ENCODE results near the gene TSLP.

TSLP gene

DNA sequence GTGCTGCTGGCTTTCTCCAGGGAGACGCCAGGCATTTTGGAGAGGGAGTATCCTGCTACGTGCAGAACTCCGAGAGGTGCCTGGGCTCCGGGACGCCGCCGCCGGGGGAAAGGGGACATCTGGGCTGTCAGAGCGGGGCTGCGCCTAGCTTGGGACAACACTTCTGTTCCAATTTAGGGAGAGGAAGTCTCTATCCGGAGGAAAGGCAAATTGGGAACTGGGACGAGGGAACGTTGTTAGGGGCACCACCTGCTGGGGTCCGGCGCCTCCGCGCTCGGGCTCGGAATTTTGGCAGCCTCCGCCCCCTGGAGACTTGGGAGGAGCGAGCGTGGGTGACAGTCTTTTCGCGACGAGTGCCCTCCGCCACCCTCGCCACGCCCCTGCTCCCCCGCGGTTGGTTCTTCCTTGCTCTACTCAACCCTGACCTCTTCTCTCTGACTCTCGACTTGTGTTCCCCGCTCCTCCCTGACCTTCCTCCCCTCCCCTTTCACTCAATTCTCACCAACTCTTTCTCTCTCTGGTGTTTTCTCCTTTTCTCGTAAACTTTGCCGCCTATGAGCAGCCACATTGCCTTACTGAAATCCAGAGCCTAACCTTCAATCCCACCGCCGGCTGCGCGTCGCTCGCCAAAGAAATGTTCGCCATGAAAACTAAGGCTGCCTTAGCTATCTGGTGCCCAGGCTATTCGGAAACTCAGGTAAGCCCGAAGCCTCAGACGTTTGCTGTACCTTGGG, 1.6 kb downstream of the TSLP start:
- in situ Hi-C loops (cut with HindIII; ENCODE audit: low pct_unique_long_range_greater_than_20kb, low sequenced_read_pairs) = no loop called here
- no peak for TF ChIP-seq JUND (IDR thresholded peaks at IDR 0.05; ENCODE audit: low read depth)
- peak in 1 of 2 experiments; percentile 27 for DNase-seq (ENCODE audit: low read depth in 1 of 2, low spot score in 1 of 2)

DNA sequence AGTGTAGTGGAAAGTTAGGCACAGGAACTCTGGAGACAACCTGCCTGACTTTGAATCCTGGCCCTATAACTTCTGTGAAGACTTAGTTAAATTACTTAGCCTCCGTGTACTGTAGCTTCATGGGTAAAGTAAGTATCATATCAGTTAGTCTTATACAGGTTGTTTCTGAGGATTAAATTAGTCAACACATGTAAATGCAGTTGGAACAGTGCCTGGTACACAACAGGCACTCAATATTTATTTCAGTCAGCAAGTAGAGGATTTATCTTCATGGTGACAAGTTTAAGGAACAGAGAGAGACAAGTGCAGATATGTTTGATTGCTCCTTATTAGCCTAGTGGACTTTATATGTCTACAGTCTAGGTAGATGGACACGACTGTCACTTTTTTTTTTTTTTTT, 2.7 kb downstream of the TSLP start:
- in situ Hi-C loops (cut with HindIII; ENCODE audit: low pct_unique_long_range_greater_than_20kb, low sequenced_read_pairs) = no loop called here
- no peak for DNase-seq (ENCODE audit: low read depth in 1 of 2, low spot score in 1 of 2)
- no peak for TF ChIP-seq JUND (IDR thresholded peaks at IDR 0.05; ENCODE audit: low read depth)

DNA sequence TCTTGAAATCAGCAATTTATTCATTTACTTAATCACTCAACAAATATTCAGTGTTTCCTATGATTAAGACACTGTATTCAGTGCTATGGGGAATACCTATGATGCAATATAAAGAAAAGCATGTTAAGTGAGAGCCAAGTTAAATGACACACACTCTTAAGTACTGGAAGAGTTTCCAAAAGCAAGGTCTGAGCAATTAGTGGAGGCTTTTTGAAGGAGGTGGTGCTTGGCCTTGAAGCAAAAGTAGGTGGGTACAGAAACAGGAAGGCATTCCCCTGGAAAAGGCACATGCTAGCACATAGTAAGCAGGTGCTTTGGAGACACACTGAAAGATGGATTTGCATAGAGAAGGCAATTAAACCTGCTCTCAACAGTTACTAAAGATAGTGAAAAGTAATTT, 4.0 kb downstream of the TSLP start:
- TF ChIP-seq JUND (IDR thresholded peaks at IDR 0.05; ENCODE audit: low read depth) = no peak
- in situ Hi-C loops (cut with HindIII; ENCODE audit: low pct_unique_long_range_greater_than_20kb, low sequenced_read_pairs) = no loop called here
- no peak for DNase-seq (ENCODE audit: low read depth in 1 of 2, low spot score in 1 of 2)

DNA sequence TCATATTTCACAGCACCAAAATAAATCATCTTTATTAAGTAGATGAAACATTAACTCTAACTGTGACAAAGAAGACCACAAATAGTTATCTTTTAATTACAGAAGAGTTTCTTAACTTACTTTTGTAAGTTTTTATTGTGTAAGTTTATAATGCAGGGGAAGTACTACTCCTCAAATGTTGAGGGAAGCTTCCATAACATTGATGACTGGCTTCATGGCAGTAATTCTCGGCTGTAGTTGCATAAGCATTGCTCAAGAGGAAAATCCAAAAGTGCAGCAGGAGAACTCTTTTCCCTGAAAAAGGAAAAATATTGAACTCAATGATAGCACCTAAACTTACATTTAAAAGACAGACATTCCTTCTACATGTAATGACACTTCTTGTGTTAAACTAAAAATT, 4.6 kb downstream of the TSLP start:
- in situ Hi-C loops (cut with HindIII; ENCODE audit: low pct_unique_long_range_greater_than_20kb, low sequenced_read_pairs) = no loop called here
- no peak for TF ChIP-seq JUND (IDR thresholded peaks at IDR 0.05; ENCODE audit: low read depth)
- no peak for DNase-seq (ENCODE audit: low read depth in 1 of 2, low spot score in 1 of 2)

DNA sequence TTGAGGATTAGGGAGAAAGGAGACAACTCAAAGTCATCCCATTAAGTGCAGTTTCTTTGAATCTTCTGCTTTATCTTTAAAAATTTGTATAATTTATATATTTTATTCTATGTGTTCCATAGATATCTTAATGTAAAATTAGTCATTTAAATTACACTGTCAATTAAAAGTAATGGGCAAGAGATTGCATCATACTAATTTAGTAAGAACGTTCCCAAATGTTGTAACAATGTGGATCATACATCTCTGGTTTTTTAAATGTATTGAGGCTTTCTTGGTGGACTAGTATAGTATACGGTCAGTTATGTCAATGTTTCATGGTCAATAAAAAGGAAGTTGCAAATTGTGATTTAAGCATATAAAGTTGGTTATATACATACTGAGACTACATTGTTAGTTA, 6.2 kb downstream of the TSLP start:
- TF ChIP-seq JUND (IDR thresholded peaks at IDR 0.05; ENCODE audit: low read depth) = no peak
- in situ Hi-C loops (cut with HindIII; ENCODE audit: low pct_unique_long_range_greater_than_20kb, low sequenced_read_pairs) = no loop called here
- DNase-seq (ENCODE audit: low read depth in 1 of 2, low spot score in 1 of 2) = no peak

DNA sequence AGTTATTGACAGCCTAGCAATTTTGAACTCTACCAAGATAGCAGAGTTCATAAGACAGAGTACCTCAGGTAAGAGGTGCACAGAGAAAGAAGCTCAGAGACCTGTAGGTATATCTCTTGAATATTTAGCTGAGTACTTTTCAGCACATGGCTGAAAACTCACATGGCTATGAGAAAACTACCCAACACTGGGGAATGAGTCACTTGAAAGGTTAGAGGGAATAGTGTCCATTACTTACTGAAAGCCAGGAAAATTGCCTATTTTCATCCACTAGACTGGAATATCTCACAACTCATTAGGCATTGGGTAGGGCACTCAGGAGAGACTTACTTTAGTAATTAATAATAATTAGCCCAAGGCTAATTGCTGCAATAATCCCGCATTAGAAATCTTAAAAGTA, 8.3 kb downstream of the TSLP start:
- in situ Hi-C loops (cut with HindIII; ENCODE audit: low pct_unique_long_range_greater_than_20kb, low sequenced_read_pairs) = no loop called here
- DNase-seq (ENCODE audit: low read depth in 1 of 2, low spot score in 1 of 2) = no peak
- no peak for TF ChIP-seq JUND (IDR thresholded peaks at IDR 0.05; ENCODE audit: low read depth)

DNA sequence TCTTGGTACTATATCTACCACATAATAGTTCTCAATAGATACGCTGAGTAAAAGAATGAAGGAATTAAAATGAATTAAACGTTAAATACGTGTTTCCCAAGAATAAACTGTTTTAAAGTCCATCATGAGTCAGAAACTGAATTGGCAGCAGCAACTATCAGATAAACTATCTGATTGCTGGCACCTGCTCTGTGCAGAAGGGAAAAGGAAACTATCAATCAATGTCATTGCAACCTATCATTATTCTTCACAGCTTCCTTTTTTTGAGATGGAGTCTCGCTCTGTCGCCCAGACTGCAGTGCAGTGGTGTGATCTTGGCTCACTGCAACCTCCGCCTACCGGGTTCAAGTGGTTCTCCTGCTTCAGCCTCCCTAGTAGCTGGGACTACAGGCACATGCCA, 11.8 kb downstream of the TSLP start:
- DNase-seq (ENCODE audit: low read depth in 1 of 2, low spot score in 1 of 2) = no peak
- no peak for TF ChIP-seq JUND (IDR thresholded peaks at IDR 0.05; ENCODE audit: low read depth)
- in situ Hi-C loops (cut with HindIII; ENCODE audit: low pct_unique_long_range_greater_than_20kb, low sequenced_read_pairs) = no loop called here

DNA sequence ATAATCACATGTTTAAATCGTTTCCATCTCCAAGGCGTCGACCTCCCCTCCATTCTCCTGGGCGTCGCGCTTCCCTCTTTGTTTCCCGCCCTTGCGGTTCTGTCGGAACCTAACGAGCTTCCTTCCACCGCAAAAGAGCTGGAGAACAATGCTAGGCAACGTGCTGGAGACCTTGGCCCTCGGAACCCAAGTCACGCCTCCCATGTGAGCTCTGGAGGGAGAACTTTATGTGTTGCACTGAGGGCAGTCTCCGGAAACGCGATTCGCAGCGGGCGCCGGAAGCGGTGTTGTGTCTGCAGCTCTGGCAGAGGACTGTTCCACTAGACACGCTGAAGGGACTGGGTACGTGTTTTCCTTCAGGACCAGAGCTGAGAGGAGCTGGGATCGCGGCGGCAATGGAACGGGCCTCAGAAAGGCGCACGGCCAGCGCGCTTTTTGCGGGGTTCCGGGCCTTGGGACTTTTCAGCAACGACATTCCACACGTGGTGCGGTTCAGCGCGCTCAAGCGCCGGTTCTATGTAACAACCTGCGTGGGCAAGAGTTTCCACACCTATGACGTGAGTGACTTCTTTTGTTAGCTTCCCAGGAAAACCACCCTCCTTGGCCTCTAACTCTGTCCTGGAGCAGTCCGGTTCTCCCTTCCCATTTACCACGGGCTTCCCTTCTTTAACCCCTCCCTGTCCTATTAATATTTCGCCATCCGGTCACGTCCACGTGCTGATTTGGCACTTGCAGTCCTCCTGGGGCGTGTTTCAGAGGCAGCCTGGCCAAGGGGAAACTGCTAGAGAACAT, 20.7 kb downstream of the TSLP start, which contains the start of gene WDR36:
TSS of gene WDR36 (plus strand) at position 287 of the 792 bp plus-strand sequence. CDS start at position 396, 109 bp downstream.
- peak; percentile 57 to 97 for DNase-seq (ENCODE audit: low read depth in 1 of 2, low spot score in 1 of 2)
- TF ChIP-seq JUND (IDR thresholded peaks at IDR 0.05; ENCODE audit: low read depth) = no peak
- in situ Hi-C loops (cut with HindIII; ENCODE audit: low pct_unique_long_range_greater_than_20kb, low sequenced_read_pairs) = no loop called here

DNA sequence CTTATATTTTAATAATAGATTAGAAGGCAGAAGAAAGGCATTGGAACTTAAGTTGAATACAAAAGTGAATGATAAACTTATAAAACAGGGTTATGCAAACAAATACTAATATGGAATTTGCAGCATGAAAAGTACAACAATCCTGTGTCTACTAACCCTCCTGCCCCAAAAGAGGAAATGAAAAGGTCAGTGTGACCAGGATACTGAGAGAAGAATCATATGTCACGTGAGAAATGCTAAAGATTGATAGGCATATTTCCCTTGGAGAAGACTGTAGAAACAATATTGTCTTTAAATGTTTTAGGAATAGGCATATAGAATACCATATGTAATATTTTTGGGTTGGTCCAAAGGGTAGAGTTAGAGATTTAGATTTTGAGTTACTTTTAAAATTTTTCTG, 24.5 kb downstream of the TSLP start:
- in situ Hi-C loops (cut with HindIII; ENCODE audit: low pct_unique_long_range_greater_than_20kb, low sequenced_read_pairs) = no loop called here
- DNase-seq (ENCODE audit: low read depth in 1 of 2, low spot score in 1 of 2) = no peak
- TF ChIP-seq JUND (IDR thresholded peaks at IDR 0.05; ENCODE audit: low read depth) = no peak

DNA sequence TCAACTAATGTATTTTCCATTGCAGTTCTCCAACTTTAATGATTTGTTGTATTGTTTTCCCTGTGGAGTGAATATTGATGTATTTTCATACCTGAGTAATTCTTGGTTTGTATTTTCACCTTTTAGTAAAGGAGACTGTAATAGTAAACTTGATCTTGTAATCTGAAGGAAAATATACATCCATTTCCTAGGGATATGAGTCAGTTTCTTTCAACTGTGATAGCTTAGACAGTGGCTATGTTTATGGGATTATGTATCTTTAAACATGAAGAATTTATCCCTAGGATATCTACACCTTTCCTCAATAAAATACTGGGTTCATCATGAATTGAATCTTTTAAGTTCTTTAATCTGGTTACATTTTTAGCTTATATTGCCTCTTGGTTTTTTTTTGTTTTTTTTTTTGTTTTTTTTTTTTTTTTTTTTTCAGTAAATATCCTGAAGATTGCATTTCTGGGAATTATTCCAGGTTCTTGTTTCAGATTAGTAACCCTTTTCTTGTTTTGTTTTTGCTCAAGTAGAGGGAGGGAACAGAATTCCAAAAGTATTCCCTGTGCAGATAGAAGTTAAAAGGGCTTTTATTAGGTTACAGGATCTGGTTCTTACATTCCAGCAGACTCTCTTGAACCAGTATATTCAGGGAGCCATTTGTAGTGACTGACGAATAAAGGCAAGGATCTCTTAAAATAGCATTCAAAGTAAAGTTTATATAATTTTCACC, 27.7 kb downstream of the TSLP start:
- DNase-seq (ENCODE audit: low read depth in 1 of 2, low spot score in 1 of 2) = no peak
- TF ChIP-seq JUND (IDR thresholded peaks at IDR 0.05; ENCODE audit: low read depth) = no peak
- in situ Hi-C loops (cut with HindIII; ENCODE audit: low pct_unique_long_range_greater_than_20kb, low sequenced_read_pairs) = no loop called here

DNA sequence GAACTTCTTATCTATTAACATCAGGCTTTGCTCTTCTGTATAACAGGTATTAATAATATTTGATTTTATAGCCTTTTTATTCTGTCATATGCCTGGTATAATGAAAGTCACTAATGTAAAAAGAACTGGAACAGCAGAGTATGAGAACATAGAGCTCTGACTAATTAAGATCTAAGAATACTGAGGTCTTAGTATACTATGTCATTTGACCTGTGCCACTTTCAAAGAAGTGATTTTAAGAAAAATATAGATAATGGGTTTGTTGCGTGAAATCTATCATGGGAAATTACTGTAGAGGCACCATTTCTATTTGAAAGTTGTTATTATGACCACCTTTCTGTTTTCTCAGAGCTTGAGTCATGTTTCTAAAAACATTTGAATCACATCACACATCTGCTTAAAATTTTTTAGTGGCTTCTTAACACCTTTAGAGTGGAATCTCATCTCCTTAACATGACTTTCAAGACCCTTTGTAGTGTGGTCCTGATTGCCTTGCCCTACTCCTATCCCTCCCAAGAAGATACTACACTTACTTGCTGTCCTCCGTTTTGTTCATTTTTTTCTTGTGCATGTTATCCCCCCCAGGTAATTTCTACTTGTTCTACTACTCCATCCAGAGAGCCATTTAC, 34.9 kb downstream of the TSLP start:
- TF ChIP-seq JUND (IDR thresholded peaks at IDR 0.05; ENCODE audit: low read depth) = no peak
- in situ Hi-C loops (cut with HindIII; ENCODE audit: low pct_unique_long_range_greater_than_20kb, low sequenced_read_pairs) = no loop called here

DNA sequence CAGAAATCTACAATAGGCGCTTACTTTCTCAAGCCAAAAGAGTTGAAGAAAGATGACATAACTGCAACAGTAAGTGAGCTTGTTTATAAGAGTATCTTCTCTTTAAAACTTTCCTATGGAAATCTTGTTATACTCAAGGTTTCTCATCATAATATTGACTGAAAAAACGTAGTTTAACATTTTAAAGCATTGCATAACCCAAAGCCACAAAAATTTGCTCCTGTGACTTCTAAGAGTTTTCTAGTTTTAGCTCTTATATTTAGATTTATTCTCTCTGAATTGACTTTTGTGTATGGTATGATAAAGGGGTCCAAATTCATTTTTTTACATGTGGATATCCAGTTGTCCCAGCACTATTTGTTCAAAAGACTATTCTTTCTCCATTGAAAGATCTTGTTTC, 35.9 kb downstream of the TSLP start:
- no peak for TF ChIP-seq JUND (IDR thresholded peaks at IDR 0.05; ENCODE audit: low read depth)
- no peak for DNase-seq (ENCODE audit: low read depth in 1 of 2, low spot score in 1 of 2)
- in situ Hi-C loops (cut with HindIII; ENCODE audit: low pct_unique_long_range_greater_than_20kb, low sequenced_read_pairs) = no loop called here

More for the DNA sequence above, 34.9 kb downstream of the TSLP start:
- no peak for DNase-seq (ENCODE audit: low read depth in 1 of 2, low spot score in 1 of 2)
